SKM-1 (cell line): Measurements from ENCODE around the gene FIBIN.

Experiments used
- DNase-seq: peaks from one replicate; lab custom pipeline; 2025; ENCODE audit not compliant: unreplicated experiment; lab: John Stamatoyannopoulos, UW

The FIBIN gene

DNA sequence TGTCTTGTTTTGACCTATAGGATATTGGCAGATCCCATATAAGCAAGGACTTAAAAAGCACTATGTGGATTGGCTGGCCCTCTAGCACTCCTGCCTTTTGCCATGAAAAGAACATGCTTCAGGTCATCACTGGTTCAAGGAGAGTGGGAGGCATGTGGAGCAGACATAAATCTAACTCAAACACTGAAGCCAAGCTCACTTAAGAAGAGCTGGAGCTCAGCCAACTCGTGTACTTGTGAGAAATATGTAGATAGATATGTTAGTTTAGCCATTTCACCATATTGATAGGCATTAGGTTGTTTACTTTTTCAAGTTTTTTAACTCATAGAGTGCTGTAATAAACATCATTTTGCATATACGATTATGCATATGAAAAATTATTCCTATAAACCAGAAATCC is 26.8 kb downstream of the FIBIN start:
- no peak for DNase-seq

DNA sequence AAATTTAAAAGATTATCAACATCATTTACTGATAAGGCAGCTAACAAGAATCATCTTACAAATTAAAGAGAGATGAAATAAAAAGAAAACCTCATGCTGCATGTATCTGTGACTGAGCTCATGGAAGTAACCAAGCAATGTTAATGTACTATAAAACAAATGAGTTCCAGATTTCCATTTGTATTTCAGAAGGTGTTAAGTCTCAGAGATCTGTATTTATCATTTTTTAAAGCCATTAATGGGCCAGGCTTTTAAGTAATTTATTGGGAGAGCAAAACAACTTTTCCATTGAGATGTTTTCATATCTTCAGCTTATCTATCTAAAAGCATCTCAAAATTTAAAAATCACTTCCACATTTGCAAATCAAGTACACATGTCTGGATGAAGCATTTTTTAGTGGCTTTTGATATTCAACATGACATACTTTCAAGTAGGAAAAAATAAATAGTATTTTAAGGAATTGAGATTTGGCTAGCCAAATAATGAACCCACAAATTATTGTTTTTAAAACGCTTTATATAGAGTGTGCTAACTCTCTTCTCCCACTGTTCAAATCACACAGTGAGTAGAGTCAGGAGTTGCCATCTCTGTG is 28.8 kb downstream of the FIBIN start:
- no peak for DNase-seq

DNA sequence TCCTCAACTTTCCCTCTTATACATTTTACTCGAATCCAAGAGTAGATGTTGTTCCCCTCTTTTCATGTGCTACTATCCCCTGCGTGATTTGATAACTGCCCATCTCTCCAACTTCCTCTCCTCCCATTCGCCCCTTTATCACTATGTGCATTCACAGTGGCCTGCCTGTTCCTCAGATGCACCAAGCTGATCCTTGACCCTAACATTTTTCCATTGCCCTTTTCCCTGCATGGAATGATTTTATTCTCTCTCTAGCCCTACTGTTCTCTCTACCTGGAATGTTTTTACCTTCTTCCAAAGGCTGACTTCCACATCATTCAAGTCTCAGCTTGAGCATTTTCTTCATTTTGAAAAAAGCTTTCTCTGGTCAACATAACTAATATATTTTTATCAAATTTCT is 31.0 kb downstream of the FIBIN start:
- DNase-seq = no peak

DNA sequence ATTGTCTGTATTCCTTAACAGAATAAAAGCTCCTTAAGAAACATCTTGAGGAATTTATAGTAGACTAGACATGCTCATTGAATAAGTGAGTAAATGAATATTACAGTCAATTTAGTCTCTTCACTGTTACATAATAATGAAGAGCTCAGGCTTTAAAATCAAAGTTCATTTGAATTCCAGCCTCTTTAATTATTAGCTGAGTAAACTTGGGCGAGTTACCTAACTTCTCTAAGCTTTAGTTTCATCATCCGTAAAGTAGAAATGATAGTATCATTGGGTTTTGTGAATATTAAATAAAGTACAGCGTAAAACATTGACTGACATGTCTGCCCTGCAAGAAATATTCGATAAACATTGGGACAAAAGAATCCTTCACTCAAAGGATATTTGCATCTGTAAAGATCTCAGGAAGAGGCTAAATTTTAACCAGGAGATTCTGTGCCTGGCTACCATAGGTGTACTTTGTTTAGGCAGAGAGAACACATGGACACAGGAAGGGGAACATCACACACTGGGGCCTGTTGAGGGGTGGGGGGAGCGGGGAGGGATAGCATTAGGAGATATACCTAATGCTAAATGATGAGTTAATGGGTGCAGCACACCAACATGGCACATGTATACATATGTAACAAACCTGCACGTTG is 31.5 kb downstream of the FIBIN start:
- no peak for DNase-seq

DNA sequence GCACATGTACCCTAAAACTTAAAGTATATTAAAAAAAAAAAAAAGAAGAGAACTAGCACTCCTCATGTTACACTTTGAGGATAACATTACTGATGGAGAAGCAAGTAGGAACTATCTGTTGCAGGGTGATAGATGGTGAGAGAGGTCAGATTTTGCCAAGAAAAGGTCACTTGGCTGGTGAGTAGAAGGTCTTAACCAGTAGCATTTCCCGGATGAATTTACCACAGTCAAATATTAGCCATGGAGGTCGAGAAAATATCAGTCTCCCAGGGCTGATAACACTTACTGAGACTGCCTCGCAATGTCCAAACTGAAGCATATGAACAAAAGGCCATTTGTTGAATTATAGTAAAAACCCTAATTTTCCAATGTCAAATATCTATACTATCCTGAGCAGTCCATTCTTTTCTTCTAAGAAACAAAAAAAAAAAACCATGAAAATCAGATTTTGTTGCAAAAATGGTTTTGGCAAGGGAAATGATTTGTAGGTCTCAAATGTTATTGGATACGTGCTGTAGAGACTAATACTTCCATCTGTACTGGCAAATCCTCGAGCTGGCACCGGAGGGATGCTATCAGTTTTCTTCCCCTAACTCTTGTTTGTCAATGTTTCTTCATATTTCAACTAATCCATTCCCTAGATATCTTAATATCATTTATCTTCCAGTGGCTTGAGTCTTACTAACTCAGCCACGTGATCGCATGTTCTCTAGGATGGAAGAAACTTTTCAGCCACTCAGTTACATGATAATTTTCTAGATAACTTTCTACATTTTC is 32.2 kb downstream of the FIBIN start:
- no peak for DNase-seq

DNA sequence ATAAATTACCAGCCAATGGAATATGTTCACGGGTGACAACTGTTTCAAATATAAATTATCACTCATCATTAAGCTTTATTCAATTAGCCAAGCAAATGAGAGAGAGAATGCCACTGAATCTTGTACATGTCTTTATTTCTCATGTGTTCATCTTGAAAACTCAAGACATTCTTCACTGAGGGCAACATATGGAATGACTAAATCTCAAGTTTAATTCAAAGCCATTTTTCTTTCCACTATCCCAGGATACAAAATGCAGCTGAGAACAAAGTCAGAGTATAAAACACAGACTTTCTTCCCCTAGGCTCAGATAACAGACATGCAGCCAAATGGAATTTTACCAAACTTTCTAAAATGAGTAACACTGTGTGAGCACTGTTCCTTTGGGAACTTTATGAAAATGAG is 34.7 kb downstream of the FIBIN start:
- DNase-seq = no peak

DNA sequence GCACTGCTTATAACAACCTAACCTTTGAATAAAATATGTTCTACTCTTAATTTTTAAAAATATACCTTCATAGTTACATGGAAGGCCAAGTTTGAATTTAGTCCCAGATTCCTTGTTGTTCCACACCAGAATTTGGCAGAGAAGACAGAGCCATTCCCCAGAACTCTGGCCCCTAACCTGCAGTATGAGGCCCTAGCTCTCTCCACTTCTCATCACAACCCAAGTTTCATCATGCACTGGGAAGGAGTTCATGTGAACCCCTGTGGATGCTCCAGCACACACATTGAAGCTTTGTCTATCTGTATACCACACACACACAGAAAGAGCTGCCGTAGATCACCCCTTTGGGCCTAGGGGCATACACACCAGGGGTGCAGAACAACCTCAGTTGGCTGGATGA is 36.1 kb downstream of the FIBIN start:
- DNase-seq = no peak

DNA sequence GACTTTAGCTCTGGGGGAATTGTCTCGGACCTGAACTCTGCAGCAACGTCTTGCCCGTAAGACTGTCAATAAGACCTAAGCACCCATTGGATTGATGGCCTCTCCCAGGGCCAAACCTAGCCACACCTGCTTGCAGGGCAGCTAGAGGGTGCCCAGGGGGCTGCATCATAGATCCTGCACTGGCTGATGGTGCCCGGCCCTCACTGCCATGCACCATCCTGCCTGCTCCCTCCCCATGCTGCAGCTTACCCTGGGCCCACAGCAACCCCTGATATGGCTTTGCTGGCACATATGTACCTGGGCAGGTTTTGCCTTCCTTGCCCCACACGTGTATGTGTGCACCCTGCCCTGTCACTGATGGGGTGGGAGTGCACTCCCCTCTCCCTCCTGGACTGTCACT is 37.8 kb downstream of the FIBIN start:
- no peak for DNase-seq

DNA sequence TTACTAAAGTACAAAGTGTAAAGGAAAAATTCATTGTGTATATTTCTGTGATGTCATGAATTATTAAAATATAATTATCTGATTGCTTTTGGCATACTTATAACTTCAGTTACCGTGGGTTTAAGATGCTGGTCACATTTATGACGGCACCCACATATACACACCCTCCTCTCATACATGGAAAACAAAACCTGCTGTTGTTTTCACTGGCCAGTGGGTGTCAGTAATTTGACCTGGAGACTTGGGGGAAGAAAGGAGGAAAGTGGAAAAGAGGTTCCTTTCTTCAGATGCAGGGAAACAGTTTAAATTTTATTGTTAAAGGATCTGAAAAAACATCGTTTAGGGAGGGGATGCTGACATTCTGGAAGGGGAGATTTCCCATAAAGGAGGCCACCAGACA is 46.0 kb downstream of the FIBIN start:
- DNase-seq = no peak

DNA sequence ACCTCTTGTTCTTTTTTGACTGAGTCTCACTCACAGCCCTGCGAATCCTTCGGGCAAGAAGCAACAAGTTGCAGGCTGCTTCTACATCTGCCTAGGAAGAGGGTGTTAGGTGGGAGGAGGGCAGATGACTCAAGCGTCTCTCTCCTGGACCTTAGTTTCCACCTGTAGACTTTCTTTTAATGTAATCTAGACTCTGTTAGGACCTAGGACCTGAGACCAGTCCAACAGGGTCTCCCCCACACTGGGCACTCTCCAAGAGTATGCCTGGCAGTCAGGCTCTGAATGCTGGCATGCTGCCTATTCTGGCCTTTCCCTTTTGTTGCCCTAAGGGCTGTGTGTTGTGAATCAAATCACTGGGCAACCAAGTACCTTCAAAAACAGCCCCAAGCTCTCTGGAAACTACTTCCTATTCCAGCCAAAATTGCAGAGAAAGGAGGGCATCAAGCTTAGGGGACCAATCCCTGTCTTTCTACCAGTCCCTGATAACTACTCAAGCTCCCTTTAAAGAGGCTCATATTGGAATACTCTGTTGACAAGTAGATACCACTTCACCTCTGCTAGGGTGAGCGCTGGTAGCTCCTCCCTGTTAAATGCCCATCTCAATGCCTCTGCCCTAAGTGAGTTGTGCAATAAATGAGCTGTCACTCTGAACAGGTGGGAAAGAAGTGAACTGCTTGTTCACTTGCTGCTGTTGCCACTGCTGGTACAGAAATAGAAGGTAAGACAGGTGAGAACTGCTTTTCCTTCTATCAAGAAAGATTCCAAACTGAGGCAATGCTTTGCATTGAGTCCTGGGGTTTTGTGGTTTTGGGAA is 46.6 kb downstream of the FIBIN start, which contains the start of gene BBOX1:
Gene BBOX1, plus strand, starts transcription at position 514 of the 814 bp plus-strand sequence. CDS start 14,616 bp downstream, outside the sequence.
- no peak for DNase-seq

DNA sequence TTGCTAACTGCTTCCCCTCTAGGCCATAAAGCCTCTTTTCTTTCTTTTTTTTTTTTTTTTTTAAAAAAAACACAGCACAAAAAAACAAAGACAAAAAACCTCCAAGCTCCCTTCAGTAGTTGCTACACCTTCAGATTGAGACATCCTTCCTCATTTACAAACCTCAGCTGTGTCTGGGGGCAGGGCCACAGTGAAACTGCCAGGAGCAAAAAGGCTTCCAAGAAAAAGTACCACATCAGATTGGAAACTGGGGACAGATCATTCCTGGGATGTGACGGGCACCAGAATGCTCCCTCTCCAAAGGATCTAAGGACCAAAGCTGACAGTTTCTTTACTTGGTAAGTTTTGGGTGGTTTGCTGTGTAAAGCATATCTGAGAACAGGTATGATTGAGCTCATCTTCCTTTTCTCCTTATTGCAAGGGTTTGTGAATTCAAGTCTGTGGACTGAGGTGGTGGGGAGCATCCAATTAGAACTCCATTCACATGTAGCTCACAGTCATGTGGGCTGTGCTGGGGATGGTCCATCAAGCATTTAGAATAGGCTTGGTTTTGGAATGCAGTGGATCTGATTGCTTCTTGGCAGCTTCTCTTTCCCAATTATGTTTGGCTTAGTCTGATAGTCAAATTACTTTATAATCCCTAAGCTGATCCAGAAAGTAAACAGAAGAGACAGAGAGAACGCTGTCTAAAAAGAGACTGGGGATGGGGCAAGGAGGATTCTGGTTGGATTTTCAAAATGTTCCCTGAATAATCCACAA is 47.4 kb downstream of the FIBIN start:
- peak; percentile 5 for DNase-seq
